Mammary epithelial cell (primary cell): ENCODE data around the gene SPATA32.

ENCODE experiments used
- EZH2 ChIP-seq: IDR thresholded peaks from 2 replicates; pipeline ENCODE4 v1.6.1; 2012; ENCODE audit warnings: low read length, inconsistent platforms, borderline replicate concordance
- TF ChIP-seq, protein P1 (sequence below), 2 donors: IDR thresholded peaks in 1 of 2; conservative IDR thresholded peaks in 1 of 2; 2 replicates each; pipeline ENCODE4 v1.5.1; 2011 to 2012; ENCODE audit warnings: inconsistent platforms in 2 of 2, low read length in 2 of 2, mild to moderate bottlenecking in 2 of 2, control low read depth in 1 of 2, low read depth in 1 of 2; ENCODE audit not compliant: insufficient read depth in 1 of 2; ENCODE audit errors: extremely low read depth in 1 of 2

DNA sequence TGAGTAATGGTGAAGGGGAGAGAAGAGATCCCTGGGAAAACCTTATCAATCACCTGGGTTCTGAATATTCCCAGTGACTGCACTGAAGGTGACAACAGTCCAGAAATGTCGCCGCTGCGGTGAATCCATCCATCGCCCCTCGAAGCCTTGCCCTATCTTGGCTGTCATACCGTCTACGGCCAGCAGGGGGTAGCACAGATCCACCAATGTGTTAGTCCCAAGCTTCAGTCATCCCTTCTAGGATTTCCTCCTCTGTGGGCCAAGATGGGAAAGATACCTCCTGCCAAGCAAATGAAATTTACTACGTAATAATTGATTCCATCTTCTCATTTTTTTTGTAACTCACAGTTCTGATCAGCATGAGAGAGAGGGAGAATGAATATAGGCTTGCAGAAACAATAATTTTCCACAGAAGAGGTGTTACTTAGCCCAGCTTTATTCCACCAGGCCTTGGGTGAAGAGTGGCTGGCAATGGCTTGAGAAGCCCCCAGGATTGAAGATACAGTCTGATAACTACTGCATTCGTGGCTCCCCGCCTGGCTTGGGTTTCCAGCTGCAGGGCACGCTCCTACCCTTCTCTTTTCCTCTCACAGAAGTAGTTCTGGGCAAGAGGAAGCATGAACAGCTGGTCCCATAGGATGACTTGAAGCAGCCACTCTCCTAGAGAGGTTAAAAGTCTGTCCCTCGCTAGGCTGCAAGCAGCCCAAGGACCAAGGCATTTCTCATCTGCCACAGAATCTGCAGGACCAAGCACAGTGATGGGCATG is 42.8 kb downstream of the SPATA32 start:
- TF ChIP-seq, protein P1, sequence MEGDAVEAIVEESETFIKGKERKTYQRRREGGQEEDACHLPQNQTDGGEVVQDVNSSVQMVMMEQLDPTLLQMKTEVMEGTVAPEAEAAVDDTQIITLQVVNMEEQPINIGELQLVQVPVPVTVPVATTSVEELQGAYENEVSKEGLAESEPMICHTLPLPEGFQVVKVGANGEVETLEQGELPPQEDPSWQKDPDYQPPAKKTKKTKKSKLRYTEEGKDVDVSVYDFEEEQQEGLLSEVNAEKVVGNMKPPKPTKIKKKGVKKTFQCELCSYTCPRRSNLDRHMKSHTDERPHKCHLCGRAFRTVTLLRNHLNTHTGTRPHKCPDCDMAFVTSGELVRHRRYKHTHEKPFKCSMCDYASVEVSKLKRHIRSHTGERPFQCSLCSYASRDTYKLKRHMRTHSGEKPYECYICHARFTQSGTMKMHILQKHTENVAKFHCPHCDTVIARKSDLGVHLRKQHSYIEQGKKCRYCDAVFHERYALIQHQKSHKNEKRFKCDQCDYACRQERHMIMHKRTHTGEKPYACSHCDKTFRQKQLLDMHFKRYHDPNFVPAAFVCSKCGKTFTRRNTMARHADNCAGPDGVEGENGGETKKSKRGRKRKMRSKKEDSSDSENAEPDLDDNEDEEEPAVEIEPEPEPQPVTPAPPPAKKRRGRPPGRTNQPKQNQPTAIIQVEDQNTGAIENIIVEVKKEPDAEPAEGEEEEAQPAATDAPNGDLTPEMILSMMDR (conservative IDR thresholded peaks at IDR 0.05 in 1 of 2, IDR thresholded peaks at IDR 0.05 in 1 of 2; ENCODE audit: extremely low read depth in 1 of 2, insufficient read depth in 1 of 2, low read depth in 1 of 2, low read length in 2 of 2) = peak; percentile 84 to 93
- no peak for TF ChIP-seq EZH2
